Ishikawa (cell line): Measurements from ENCODE around the gene ANAPC13.

Experiments
- CEBPB ChIP-seq: IDR thresholded peaks from 2 replicates; pipeline ENCODE4 v1.6.1; 2012
- EP300 ChIP-seq: IDR thresholded peaks from 2 replicates; pipeline ENCODE4 v1.6.1; 2012; ENCODE audit warnings: borderline replicate concordance
- RAD21 ChIP-seq: IDR thresholded peaks from 2 replicates; pipeline ENCODE4 v1.6.1; 2012; ENCODE audit warnings: low read depth
- REST ChIP-seq: IDR thresholded peaks from 2 replicates; pipeline ENCODE4 v1.6.1; 2012; ENCODE audit warnings: low read depth, mild to moderate bottlenecking
- TAF1 ChIP-seq: IDR thresholded peaks from 2 replicates; pipeline ENCODE4 v1.6.1; 2012; ENCODE audit warnings: low read depth, mild to moderate bottlenecking
- USF1 ChIP-seq: IDR thresholded peaks from 2 replicates; pipeline ENCODE4 v1.6.1; 2012
- YY1 ChIP-seq: IDR thresholded peaks from 2 replicates; pipeline ENCODE4 v1.6.1; 2012; ENCODE audit warnings: low read depth

GRCh38 chr3:134441321-134441720, 44.5 kb downstream of the ANAPC13 start:
- no peak for TF ChIP-seq RAD21
- no peak for TF ChIP-seq USF1
- no peak for TF ChIP-seq EP300
- no peak for TF ChIP-seq YY1
- TF ChIP-seq REST, result no peak
- TF ChIP-seq CEBPB, result no peak
- no peak for TF ChIP-seq TAF1
